Fibroblast of peridontal ligament (primary cell): Measurements from ENCODE around the gene HIVEP2.

Source experiments
- DNase-seq: peaks from one replicate; pipeline ENCODE4 v3.0.0-alpha.2; 2010; ENCODE audit errors: extremely low read depth

The HIVEP2 gene

GRCh38 chr6:142867355-142867801 is 77.6 kb downstream of the HIVEP2 start:
- DNase-seq = no peak

- no peak for DNase-seq
These were observed 81.0 kb downstream of the HIVEP2 start for GRCh38 chr6:142863981-142864380.

- no peak for DNase-seq
These were observed 83.3 kb downstream of the HIVEP2 start for GRCh38 chr6:142861711-142862110.

- no peak for DNase-seq
These were observed 84.5 kb downstream of the HIVEP2 start for GRCh38 chr6:142860498-142860897.

- no peak for DNase-seq
These were observed 87.0 kb downstream of the HIVEP2 start for GRCh38 chr6:142857796-142858555.

GRCh38 chr6:142857233-142857761 is 87.7 kb downstream of the HIVEP2 start:
- DNase-seq = no peak

GRCh38 chr6:142856624-142857232 is 88.2 kb downstream of the HIVEP2 start:
- no peak for DNase-seq

- no peak for DNase-seq
These were observed 88.9 kb downstream of the HIVEP2 start for GRCh38 chr6:142855893-142856623.

- DNase-seq = no peak
These were observed 90.1 kb downstream of the HIVEP2 start for GRCh38 chr6:142854589-142855488.

GRCh38 chr6:142853244-142854180 is 91.5 kb downstream of the HIVEP2 start:
- peak; percentile 49 for DNase-seq

- DNase-seq = peak; percentile 30
These were observed 93.4 kb downstream of the HIVEP2 start for GRCh38 chr6:142851601-142852000.

GRCh38 chr6:142850679-142851423 is 94.1 kb downstream of the HIVEP2 start:
- DNase-seq = peak; percentile 35

GRCh38 chr6:142848976-142849375 is 96.0 kb downstream of the HIVEP2 start:
- no peak for DNase-seq

- DNase-seq = no peak
These were observed 96.8 kb downstream of the HIVEP2 start for GRCh38 chr6:142848156-142848555.

GRCh38 chr6:142846883-142847287 is 98.1 kb downstream of the HIVEP2 start:
- peak; percentile 81 for DNase-seq

GRCh38 chr6:142846459-142846831 is 98.5 kb downstream of the HIVEP2 start:
- DNase-seq = peak; percentile 55

- peak; percentile 56 for DNase-seq
These were observed 99.1 kb downstream of the HIVEP2 start for GRCh38 chr6:142845624-142846458.

GRCh38 chr6:142845143-142845571 is 99.8 kb downstream of the HIVEP2 start:
- DNase-seq = no peak
